ENCODE data around the gene MMP20. TPM values are rescaled to one million over a fixed set of nuclear protein-coding genes. Genes with fewer than 3 reads are reported as not detected.
"Not testable (repeated sequence)": the region's sequence is repeated elsewhere in the genome, so short reads cannot be mapped to it uniquely, and the experiment has no call there.

MMP20 gene
- total and polyA plus RNA-seq, 2 donors (not counting 3 experiments of a cell fraction or from before 2014, with no cell fraction given): not detected

DNA sequence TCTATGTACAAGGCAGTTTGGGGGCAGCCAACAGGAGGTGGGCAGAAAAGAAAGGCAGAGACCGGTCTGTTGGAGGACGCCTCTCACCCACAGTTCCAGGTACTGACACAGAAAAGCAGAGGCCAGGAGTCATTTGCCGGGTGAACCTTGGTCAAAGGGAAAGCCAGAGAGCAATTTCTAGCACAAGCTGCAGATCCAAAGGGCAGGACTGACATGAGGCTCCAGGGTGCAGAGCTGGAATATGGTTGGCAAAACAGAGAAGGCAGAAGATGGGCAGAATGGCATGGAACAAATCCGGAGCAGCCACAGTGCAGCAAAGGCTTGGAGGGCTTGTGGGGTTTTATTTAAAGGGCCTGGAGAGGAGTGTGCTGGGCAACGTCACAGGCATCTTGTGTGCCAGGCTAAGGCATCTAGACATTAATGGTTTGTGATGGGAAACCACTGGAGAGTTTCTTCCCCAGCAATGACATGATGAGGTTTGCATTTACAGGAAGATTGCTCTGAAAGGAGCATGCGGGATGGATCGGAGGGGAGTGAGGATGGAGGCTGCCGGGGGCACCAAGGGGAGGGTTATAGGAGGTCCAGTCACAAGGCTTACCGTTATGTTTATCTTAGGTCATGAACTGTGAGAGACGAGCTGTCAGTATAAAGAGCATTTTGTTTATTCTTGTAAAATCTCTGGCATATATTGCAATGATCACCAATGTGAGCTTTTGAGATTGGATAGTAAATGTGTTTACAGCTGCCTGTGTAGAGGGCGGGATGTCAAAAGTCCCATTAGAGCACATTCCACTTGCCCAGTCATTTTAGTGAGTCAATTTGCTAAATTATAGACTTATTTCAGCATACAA, 5.7 kb upstream of the MMP20 start:
- FAIRE-seq (no peak), DNase-seq (ENCODE audit: low read depth, low spot score) (no peak)
- dilution Hi-C loops (cut with MboI; ENCODE audit: extremely low pct_ligation_motif_present, low sequenced_read_pairs) (no loop called here), intact Hi-C loops (cut with micrococcal nuclease) (no loop called here)
- H3K4me1 ChIP-seq (ENCODE audit: control insufficient read depth, extremely low read depth, insufficient read depth, low read length): no peaks in the 10 kb centered on the region
- POLR2A ChIA-PET: no interaction called here
- no peaks in the 10 kb centered on the region for H3K79me2 ChIP-seq (ENCODE audit: control insufficient read depth, insufficient read depth, low read length)
- no peak overlapping the region for H2AFZ ChIP-seq (ENCODE audit: low read depth, low read length)
- H3K9ac ChIP-seq (replicated peaks; ENCODE audit: extremely low read depth, insufficient read depth, low read length): no peak overlapping the region
- no peaks in the 10 kb centered on the region for H3K9me1 ChIP-seq (replicated peaks; ENCODE audit: control insufficient read depth, extremely low read depth, insufficient read depth, low read length)
- no peak overlapping the region for H3K4me3 ChIP-seq (replicated peaks in 1 of 3; ENCODE audit: insufficient read depth in 1 of 3, low read depth in 1 of 3, low read length in 3 of 3)
- no peak for TF ChIP-seq FOS (IDR thresholded peaks at IDR 0.05; ENCODE audit: borderline replicate concordance, insufficient read depth, low read length)
- TF ChIP-seq, protein P1, sequence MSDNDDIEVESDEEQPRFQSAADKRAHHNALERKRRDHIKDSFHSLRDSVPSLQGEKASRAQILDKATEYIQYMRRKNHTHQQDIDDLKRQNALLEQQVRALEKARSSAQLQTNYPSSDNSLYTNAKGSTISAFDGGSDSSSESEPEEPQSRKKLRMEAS (IDR thresholded peaks at IDR 0.05; ENCODE audit: insufficient read depth, insufficient read length): no peak
- TF ChIP-seq, protein P2, sequence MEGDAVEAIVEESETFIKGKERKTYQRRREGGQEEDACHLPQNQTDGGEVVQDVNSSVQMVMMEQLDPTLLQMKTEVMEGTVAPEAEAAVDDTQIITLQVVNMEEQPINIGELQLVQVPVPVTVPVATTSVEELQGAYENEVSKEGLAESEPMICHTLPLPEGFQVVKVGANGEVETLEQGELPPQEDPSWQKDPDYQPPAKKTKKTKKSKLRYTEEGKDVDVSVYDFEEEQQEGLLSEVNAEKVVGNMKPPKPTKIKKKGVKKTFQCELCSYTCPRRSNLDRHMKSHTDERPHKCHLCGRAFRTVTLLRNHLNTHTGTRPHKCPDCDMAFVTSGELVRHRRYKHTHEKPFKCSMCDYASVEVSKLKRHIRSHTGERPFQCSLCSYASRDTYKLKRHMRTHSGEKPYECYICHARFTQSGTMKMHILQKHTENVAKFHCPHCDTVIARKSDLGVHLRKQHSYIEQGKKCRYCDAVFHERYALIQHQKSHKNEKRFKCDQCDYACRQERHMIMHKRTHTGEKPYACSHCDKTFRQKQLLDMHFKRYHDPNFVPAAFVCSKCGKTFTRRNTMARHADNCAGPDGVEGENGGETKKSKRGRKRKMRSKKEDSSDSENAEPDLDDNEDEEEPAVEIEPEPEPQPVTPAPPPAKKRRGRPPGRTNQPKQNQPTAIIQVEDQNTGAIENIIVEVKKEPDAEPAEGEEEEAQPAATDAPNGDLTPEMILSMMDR (IDR thresholded peaks at IDR 0.05; ENCODE audit: extremely low read depth in 1 of 2, insufficient read depth in 1 of 2, low read depth in 1 of 2, low read length in 2 of 2): no peak
- no peak for TF ChIP-seq GATA2 (IDR thresholded peaks at IDR 0.05; ENCODE audit: insufficient read depth, insufficient read length, low read depth, low read length)
- TF ChIP-seq POLR2AphosphoS5 (IDR thresholded peaks at IDR 0.05; ENCODE audit: insufficient read depth, low read depth, low read length): no peak
- TF ChIP-seq EZH2 (IDR thresholded peaks at IDR 0.05; ENCODE audit: borderline replicate concordance, low read depth, low read length, severe bottlenecking): no peak
- no peak for TF ChIP-seq MYC (IDR thresholded peaks at IDR 0.05; ENCODE audit: low read depth, low read length)
- TF ChIP-seq POLR2A (IDR thresholded peaks at IDR 0.05; ENCODE audit: low read depth, low read length): no peak
- no peak for TF ChIP-seq JUN (IDR thresholded peaks at IDR 0.05; ENCODE audit: borderline replicate concordance, insufficient read depth, insufficient read length, low read depth)
- H4K20me1 ChIP-seq (replicated peaks; ENCODE audit: control insufficient read depth, extremely low read depth, insufficient read depth, low read length): no peaks in the 10 kb centered on the region
- CTCF ChIA-PET: interaction anchor here (0.7 to 1.5 kb wide), 2 partner anchors 10 to 11 kb away, joined by 3 to 4 read pairs; no protein-coding TSS in a partner anchor
- no peaks in the 10 kb centered on the region for H3K36me3 ChIP-seq (ENCODE audit: control insufficient read depth in 2 of 2, extremely low read depth in 1 of 2, insufficient read depth in 2 of 2, low read length in 2 of 2)
- no peaks in the 10 kb centered on the region for H3K9me3 ChIP-seq (replicated peaks; ENCODE audit: control insufficient read depth, insufficient read depth, low read length)
- peaks cover 0 to 2% of the 10 kb centered on the region in 2 experiments for H3K27me3 ChIP-seq (ENCODE audit: control insufficient read depth in 2 of 2, insufficient read depth in 2 of 2, low read length in 2 of 2)
- no peak overlapping the region for H3K4me2 ChIP-seq (ENCODE audit: insufficient read depth, low read length)
- no TSS peak for BruUV-seq (replicated peaks)
- no peak overlapping the region for H3K27ac ChIP-seq (ENCODE audit: insufficient read depth, low read depth, low read length)

DNA sequence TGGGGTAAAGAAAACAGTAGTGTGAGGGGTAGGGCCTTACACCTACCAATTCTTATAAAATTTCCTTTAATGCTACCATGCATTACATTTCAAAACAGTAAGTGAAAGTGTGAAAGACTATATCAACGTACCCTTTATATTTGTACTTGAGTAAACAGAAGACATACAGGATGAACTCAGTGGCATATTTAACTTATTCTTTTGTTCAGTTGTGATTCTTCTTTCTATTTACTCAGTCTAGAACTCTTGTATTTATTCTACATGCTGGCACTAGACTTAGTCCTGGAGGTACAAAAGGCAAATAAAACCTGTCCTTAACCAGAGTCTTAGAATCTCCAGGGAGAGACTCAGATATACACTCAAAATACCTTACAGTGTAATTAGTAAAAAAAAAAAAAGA, 4.8 kb upstream of the MMP20 start:
- H3K4me1 ChIP-seq (ENCODE audit: control insufficient read depth, extremely low read depth, insufficient read depth, low read length); POLR2A ChIA-PET; FAIRE-seq; H3K27me3 ChIP-seq (ENCODE audit: control insufficient read depth in 2 of 2, insufficient read depth in 2 of 2, low read length in 2 of 2); H3K79me2 ChIP-seq (ENCODE audit: control insufficient read depth, insufficient read depth, low read length); H3K4me2 ChIP-seq (ENCODE audit: insufficient read depth, low read length); H3K4me3 ChIP-seq (replicated peaks in 1 of 3; ENCODE audit: insufficient read depth in 1 of 3, low read depth in 1 of 3, low read length in 3 of 3); H3K9me3 ChIP-seq (replicated peaks; ENCODE audit: control insufficient read depth, insufficient read depth, low read length); H4K20me1 ChIP-seq (replicated peaks; ENCODE audit: control insufficient read depth, extremely low read depth, insufficient read depth, low read length); H3K36me3 ChIP-seq (ENCODE audit: control insufficient read depth in 2 of 2, extremely low read depth in 1 of 2, insufficient read depth in 2 of 2, low read length in 2 of 2); H3K9me1 ChIP-seq (replicated peaks; ENCODE audit: control insufficient read depth, extremely low read depth, insufficient read depth, low read length); DNase-seq (ENCODE audit: low read depth, low spot score); dilution Hi-C loops (cut with MboI; ENCODE audit: extremely low pct_ligation_motif_present, low sequenced_read_pairs); BruUV-seq (replicated peaks); H2AFZ ChIP-seq (ENCODE audit: low read depth, low read length); intact Hi-C loops (cut with micrococcal nuclease); H3K9ac ChIP-seq (replicated peaks; ENCODE audit: extremely low read depth, insufficient read depth, low read length); H3K27ac ChIP-seq (ENCODE audit: insufficient read depth, low read depth, low read length): not testable (repeated sequence)
- CTCF ChIA-PET: interaction anchor here (1.2 kb wide), 1 partner anchor 17 kb away, joined by 4 read pairs; no protein-coding TSS in a partner anchor

Measured in endothelial cell of umbilical vein (primary cell).